GM12872 (cell line): ENCODE measurements around the gene NKAIN2.

Experiments used
- CTCF ChIP-seq: IDR thresholded peaks from 3 replicates; pipeline ENCODE4 v1.5.1; 2011; ENCODE audit warnings: low read depth, mild to moderate bottlenecking, low read length, moderate library complexity; ENCODE audit not compliant: insufficient read depth

NKAIN2 gene

DNA sequence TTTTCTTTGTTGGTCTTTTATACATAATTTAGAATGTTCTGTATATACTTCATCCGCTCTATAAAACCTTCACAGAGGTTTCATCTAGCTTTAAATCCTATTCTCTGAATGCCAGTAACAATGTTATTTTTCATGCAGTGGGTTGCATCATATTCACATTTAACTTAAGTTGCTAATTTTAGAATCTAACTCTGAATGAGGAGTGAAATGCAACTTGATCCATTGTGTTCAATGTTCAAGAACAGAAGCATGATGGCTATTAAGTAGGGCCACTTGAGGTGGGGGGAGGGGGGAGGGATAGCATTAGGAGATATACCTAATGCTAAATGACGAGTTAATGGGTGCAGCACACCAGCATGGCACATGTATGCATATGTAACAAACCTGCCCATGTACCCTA, 224.5 kb downstream of the NKAIN2 start:
- TF ChIP-seq CTCF: no peak

GRCh38 chr6:124029567-124029966, 225.9 kb downstream of the NKAIN2 start:
- no peak for TF ChIP-seq CTCF

GRCh38 chr6:124033501-124033900, 229.8 kb downstream of the NKAIN2 start:
- TF ChIP-seq CTCF: no peak

- TF ChIP-seq CTCF: no peak
Observed at GRCh38 chr6:124036384-124036783, 232.7 kb downstream of the NKAIN2 start.

- no peak for TF ChIP-seq CTCF
Observed at GRCh38 chr6:124040655-124041054, 237.0 kb downstream of the NKAIN2 start.

- TF ChIP-seq CTCF: no peak
Observed at GRCh38 chr6:124052120-124052519, 248.5 kb downstream of the NKAIN2 start.

- no peak for TF ChIP-seq CTCF
Observed at GRCh38 chr6:124053315-124053714, 249.7 kb downstream of the NKAIN2 start.

DNA sequence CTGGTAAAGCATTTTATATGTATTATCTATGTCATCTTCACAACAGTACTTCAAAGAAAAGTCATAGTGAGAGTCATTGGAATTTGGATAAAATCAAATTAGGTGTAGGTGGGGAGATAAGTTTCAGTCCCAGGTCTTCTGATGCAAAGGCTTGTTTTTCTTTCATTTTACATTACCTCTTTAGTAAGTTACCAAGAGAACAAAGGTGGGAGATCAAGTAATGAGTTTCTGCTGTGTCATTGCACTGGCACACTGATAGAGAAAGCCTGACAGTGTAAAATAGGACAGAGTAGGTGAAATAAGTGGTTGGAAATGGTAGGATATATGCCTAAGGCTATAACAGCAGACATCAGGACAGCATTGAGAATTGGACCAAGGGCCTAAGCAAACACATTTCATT, 250.4 kb downstream of the NKAIN2 start:
- no peak for TF ChIP-seq CTCF
